IMR-90 (cell line): ENCODE data around the gene YY1AP1. TPM values are rescaled to one million over a fixed set of nuclear protein-coding genes. Genes with fewer than 3 reads are reported as not detected.
"Not testable (repeated sequence)": the region's sequence is repeated elsewhere in the genome, so short reads cannot be mapped to it uniquely, and the experiment has no call there.

Experiments
- ATAC-seq: fragments of 200-7000 bp; cut with Tn5 transposase; 2 replicates; pipeline ENCODE4 v1.9.1; 2020; ENCODE audit warnings: low read depth, mild to moderate bottlenecking, moderate library complexity
- BruUV-seq: library from RNA; stranded (reverse); fragments of 400-500 nt; replicated peaks from 2 replicates; lab custom pipeline; 2021; lab: Mats Ljungman, UMichigan
- CTCF ChIA-PET: fragments of 300-600 bp; formaldehyde crosslinking; extraction: SDS; loops from one replicate; lab custom pipeline; 2021; ENCODE audit warnings: antibody characterized with exemption; lab: Yijun Ruan, JAX
- POLR2A ChIA-PET: fragments of 300-600 bp; sonication (Branson Sonifier 250); formaldehyde crosslinking; loops from one replicate; lab custom pipeline; 2022; ENCODE audit warnings: antibody characterized with exemption; ENCODE audit not compliant: unreplicated experiment; lab: Charles Lee
- DNase-seq: peaks from one replicate; pipeline ENCODE4 v3.0.0; 2013
- H2AFZ ChIP-seq: replicated peaks from 2 replicates; pipeline ENCODE3; 2013; ENCODE audit warnings: low read length, mild to moderate bottlenecking; ENCODE audit not compliant: poor library complexity
- H2AK5ac ChIP-seq: 2 replicates; pipeline ENCODE4 v1.6.1; 2013; ENCODE audit warnings: low read depth, low read length, inconsistent platforms
- H2AK9ac ChIP-seq: replicated peaks from 2 replicates; pipeline ENCODE3; 2013; ENCODE audit warnings: mild to moderate bottlenecking, low read depth, low read length, moderate library complexity; ENCODE audit not compliant: poor library complexity
- H2BK120ac ChIP-seq: 2 replicates; pipeline ENCODE4 v1.6.1; 2013; ENCODE audit warnings: low read depth, low read length, inconsistent platforms
- H2BK15ac ChIP-seq: 3 replicates; pipeline ENCODE4 v1.6.1; 2013; ENCODE audit warnings: low read depth, low read length, inconsistent platforms
- H2BK20ac ChIP-seq: 2 replicates; pipeline ENCODE4 v1.6.1; 2013; ENCODE audit warnings: low read depth, mild to moderate bottlenecking, inconsistent platforms, low read length, moderate library complexity
- H2BK5ac ChIP-seq: 2 replicates; pipeline ENCODE4 v1.6.1; 2013; ENCODE audit warnings: mild to moderate bottlenecking, low read depth, low read length, inconsistent platforms; ENCODE audit not compliant: poor library complexity, severe bottlenecking
- H3K14ac ChIP-seq: replicated peaks from 2 replicates; pipeline ENCODE4 v1.6.1; 2013; ENCODE audit warnings: low read depth, low read length, inconsistent platforms
- H3K18ac ChIP-seq: 2 replicates; pipeline ENCODE4 v1.6.1; 2013; ENCODE audit warnings: low read depth, low read length, control low read depth
- H3K23ac ChIP-seq: 2 replicates; pipeline ENCODE4 v1.6.1; 2013; ENCODE audit warnings: low read depth, low read length, inconsistent platforms
- H3K27ac ChIP-seq: 2 replicates; pipeline ENCODE4 v1.5.1; 2013; ENCODE audit warnings: mild to moderate bottlenecking, control low read depth, low read length; ENCODE audit not compliant: insufficient read depth
- H3K27me3 ChIP-seq: 2 replicates; pipeline ENCODE4 v1.6.1; 2013; ENCODE audit warnings: low read length; ENCODE audit not compliant: control insufficient read depth, insufficient read depth
- H3K36me3 ChIP-seq: 2 replicates; pipeline ENCODE4 v1.6.1; 2013; ENCODE audit warnings: low read length, mixed read lengths; ENCODE audit not compliant: control insufficient read depth, insufficient read depth
- H3K4ac ChIP-seq: 2 replicates; pipeline ENCODE4 v1.6.1; 2013; ENCODE audit warnings: low read depth, low read length, inconsistent platforms
- H3K4me1 ChIP-seq: 2 replicates; pipeline ENCODE4 v1.6.1; 2013; ENCODE audit warnings: low read length, mixed read lengths; ENCODE audit not compliant: control insufficient read depth, insufficient read depth
- H3K4me2 ChIP-seq: 2 replicates; pipeline ENCODE4 v1.6.1; 2013; ENCODE audit warnings: low read depth, mild to moderate bottlenecking, control low read depth, low read length, moderate library complexity
- H3K4me3 ChIP-seq: 2 replicates; pipeline ENCODE4 v1.5.1; 2013; ENCODE audit warnings: low read depth, mild to moderate bottlenecking, control low read depth, low read length, moderate library complexity; ENCODE audit not compliant: insufficient read depth
- H3K56ac ChIP-seq: 2 replicates; pipeline ENCODE4 v1.6.1; 2013; ENCODE audit warnings: low read length, inconsistent platforms; ENCODE audit not compliant: insufficient read depth; ENCODE audit errors: extremely low read depth
- H3K79me1 ChIP-seq, 2 experiments: 2 replicates each; pipeline ENCODE4 v1.6.1; 2013; ENCODE audit warnings: low read length in 2 of 2, inconsistent platforms in 1 of 2, low read depth in 1 of 2
- H3K9ac ChIP-seq: 2 replicates; pipeline ENCODE4 v1.6.1; 2013; ENCODE audit warnings: low read depth, low read length, control low read depth
- H3K9me1 ChIP-seq: 2 replicates; pipeline ENCODE4 v1.6.1; 2013; ENCODE audit warnings: low read length, inconsistent platforms; ENCODE audit not compliant: insufficient read depth
- H3K9me3 ChIP-seq: 2 replicates; pipeline ENCODE4 v1.6.1; 2013; ENCODE audit warnings: low read length; ENCODE audit not compliant: control insufficient read depth, insufficient read depth
- H4K20me1 ChIP-seq: 2 replicates; pipeline ENCODE4 v1.6.1; 2013; ENCODE audit warnings: low read length, inconsistent platforms; ENCODE audit not compliant: insufficient read depth
- H4K5ac ChIP-seq: 2 replicates; pipeline ENCODE4 v1.6.1; 2013; ENCODE audit warnings: mild to moderate bottlenecking, low read depth, low read length, control low read depth
- H4K8ac ChIP-seq, 2 experiments: 2 replicates each; pipeline ENCODE4 v1.6.1; 2013; ENCODE audit warnings: low read depth in 2 of 2, low read length in 2 of 2, control low read depth in 1 of 2, inconsistent platforms in 1 of 2
- H4K91ac ChIP-seq: 2 replicates; pipeline ENCODE4 v1.6.1; 2013; ENCODE audit warnings: low read depth, low read length, inconsistent platforms; ENCODE audit not compliant: insufficient read depth
- WGBS, 2 experiments: methylation state at CpG; one replicate each; pipeline versions ENCODE4 v1.1.5 to v1.1.7; 2013; ENCODE audit warnings: missing lambda C conversion rate in 2 of 2; ENCODE audit not compliant: insufficient read length in 1 of 2; ENCODE audit errors: extremely low coverage in 2 of 2; 5-methylcytosine and 5-hydroxymethylcytosine counted together
- dilution Hi-C: fragments of 300-500 bp; cut with HindIII; formaldehyde crosslinking; loops from one replicate; pipeline ENCODE4 v1.14.3; 2018; ENCODE audit warnings: low sequenced_read_pairs; ENCODE audit not compliant: unreplicated experiment
- in situ Hi-C: fragments of 300-500 bp; cut with MboI; formaldehyde crosslinking; loops from 3 replicates; pipeline ENCODE4 v1.14.3; 2019; ENCODE audit warnings: low sequenced_read_pairs, inconsistent platforms, mixed read lengths
- intact Hi-C: fragments of 100-400 bp; cut with micrococcal nuclease; formaldehyde crosslinking; loops from 2 replicates; pipeline ENCODE4 v1.10.0; 2022
- polyA plus RNA-seq, 3 experiments: library from polyadenylated mRNA; depleted of rRNA; stranded (reverse); fragments of >200 nt; gene quantifications; 2 replicates each; pipeline ENCODE4 v1.2.3, GENCODE V29; 2012; ENCODE audit warnings: low replicate concordance in 1 of 3
- total RNA-seq: library from RNA; depleted of rRNA; stranded (reverse); fragments of >200 nt; gene quantifications from 2 replicates; pipeline ENCODE4 v1.2.3, GENCODE V29; 2012

Gene YY1AP1
- total and polyA plus RNA-seq, 2 of the 4 experiments (the other 2 are of a cell fraction): 31.5 to 52.6 TPM

DNA sequence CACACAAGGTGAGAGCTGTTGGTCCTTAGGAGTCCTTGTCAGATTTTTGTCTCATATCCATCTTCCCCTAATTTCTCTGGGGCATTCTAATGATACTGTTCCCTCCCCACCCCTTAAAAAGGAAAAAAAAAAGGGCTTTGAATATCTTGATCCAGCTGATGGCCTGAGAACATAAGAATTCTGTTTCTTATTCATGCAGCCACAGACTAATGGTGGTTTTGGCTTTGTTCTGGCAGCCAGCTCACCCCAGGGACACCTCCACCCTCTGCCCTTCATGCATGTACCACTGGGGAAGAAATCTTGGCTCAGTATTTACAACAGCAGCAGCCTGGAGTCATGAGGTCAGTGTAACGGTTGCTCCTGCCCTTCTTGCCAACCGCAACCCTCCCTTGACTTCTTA, 75.3 kb downstream of the YY1AP1 start:
- dilution Hi-C loops, H3K9me1 ChIP-seq, CTCF ChIA-PET, H3K27me3 ChIP-seq, H3K9ac ChIP-seq, H3K79me1 ChIP-seq, H4K91ac ChIP-seq, intact Hi-C loops, H2AK9ac ChIP-seq, H2AFZ ChIP-seq, H2BK20ac ChIP-seq, H3K56ac ChIP-seq, H3K4me1 ChIP-seq, H3K4me3 ChIP-seq, H3K4ac ChIP-seq, H2BK5ac ChIP-seq, ATAC-seq, H4K20me1 ChIP-seq, H3K14ac ChIP-seq, H2BK15ac ChIP-seq, POLR2A ChIA-PET, H3K9me3 ChIP-seq, BruUV-seq, H3K18ac ChIP-seq, H3K4me2 ChIP-seq, H2AK5ac ChIP-seq, H2BK120ac ChIP-seq, H3K23ac ChIP-seq, H4K5ac ChIP-seq, H4K8ac ChIP-seq, in situ Hi-C loops, H3K27ac ChIP-seq: not testable (repeated sequence)
- DNase-seq: peak; percentile 22
- no CpG with 5 or more reads among the region's 2 CpGs for WGBS, 2 experiments
- H3K36me3 ChIP-seq: peaks cover 11% of the 10 kb centered on the region; the same call in 1 of the 2 replicates

DNA sequence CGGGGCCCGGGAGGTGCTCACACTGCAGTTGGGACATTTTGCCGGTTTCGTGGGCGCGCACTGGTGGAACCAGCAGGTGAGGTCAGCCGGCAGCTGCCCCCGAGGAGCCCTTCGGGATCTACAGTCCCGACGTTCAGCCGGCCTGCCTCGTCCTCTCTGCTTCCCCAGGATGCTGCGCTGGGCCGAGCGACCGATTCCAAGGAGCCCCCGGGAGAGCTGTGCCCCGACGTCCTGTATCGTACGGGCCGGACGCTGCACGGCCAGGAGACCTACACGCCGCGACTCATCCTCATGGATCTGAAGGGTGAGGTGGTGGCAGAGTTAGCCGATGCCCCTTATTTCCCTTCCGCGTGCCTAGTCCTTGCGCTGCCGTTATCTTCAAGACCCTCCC, 78.3 kb downstream of the YY1AP1 start:
- H3K79me1 ChIP-seq, intact Hi-C loops, H2BK120ac ChIP-seq, H2AK9ac ChIP-seq, H4K8ac ChIP-seq, H3K14ac ChIP-seq, H3K27me3 ChIP-seq, dilution Hi-C loops, in situ Hi-C loops, H2BK20ac ChIP-seq, BruUV-seq, H3K27ac ChIP-seq, POLR2A ChIA-PET, H3K4me1 ChIP-seq, H4K91ac ChIP-seq, DNase-seq, CTCF ChIA-PET, H3K18ac ChIP-seq, H3K9me3 ChIP-seq, H2BK5ac ChIP-seq, H4K5ac ChIP-seq, H4K20me1 ChIP-seq, H3K9me1 ChIP-seq, H2BK15ac ChIP-seq, H3K4ac ChIP-seq, H3K23ac ChIP-seq, H2AK5ac ChIP-seq, H2AFZ ChIP-seq, H3K56ac ChIP-seq: not testable (repeated sequence)
- Histone ChIP-seq H3K4me3 (peak overlapping the region; percentile 68), H3K9ac (peak overlapping the region; percentile 63; the same call in 1 of the 2 replicates), H3K36me3 (peaks cover 11% of the 10 kb centered on the region; the same call in 1 of the 2 replicates), H3K4me2 (peak overlapping the region; percentile 85)
- no CpG with 5 or more reads among the region's 33 CpGs for WGBS, 2 experiments
- ATAC-seq: peak; percentile 48
